IPS-11a (cell line): ENCODE measurements around the gene ENTREP1.
"Not testable (repeated sequence)": the region's sequence is repeated elsewhere in the genome, so short reads cannot be mapped to it uniquely, and the experiment has no call there.

Source experiments
- H3K4me3 ChIP-seq: one replicate; pipeline ENCODE4 v1.5.1; 2013; ENCODE audit warnings: low read depth, low read length, control low read depth

Gene ENTREP1, protein sequence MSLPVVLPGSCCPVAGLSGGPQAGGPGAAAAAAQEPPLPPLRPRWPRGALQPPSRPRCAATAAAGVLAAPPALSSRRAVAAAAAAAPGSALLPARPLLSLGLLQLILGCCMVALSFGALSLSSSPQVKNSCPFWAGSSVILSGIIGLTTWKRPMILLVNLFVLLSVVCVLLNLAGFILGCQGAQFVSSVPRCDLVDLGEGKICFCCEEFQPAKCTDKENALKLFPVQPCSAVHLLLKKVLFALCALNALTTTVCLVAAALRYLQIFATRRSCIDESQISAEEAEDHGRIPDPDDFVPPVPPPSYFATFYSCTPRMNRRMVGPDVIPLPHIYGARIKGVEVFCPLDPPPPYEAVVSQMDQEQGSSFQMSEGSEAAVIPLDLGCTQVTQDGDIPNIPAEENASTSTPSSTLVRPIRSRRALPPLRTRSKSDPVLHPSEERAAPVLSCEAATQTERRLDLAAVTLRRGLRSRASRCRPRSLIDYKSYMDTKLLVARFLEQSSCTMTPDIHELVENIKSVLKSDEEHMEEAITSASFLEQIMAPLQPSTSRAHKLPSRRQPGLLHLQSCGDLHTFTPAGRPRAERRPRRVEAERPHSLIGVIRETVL

DNA sequence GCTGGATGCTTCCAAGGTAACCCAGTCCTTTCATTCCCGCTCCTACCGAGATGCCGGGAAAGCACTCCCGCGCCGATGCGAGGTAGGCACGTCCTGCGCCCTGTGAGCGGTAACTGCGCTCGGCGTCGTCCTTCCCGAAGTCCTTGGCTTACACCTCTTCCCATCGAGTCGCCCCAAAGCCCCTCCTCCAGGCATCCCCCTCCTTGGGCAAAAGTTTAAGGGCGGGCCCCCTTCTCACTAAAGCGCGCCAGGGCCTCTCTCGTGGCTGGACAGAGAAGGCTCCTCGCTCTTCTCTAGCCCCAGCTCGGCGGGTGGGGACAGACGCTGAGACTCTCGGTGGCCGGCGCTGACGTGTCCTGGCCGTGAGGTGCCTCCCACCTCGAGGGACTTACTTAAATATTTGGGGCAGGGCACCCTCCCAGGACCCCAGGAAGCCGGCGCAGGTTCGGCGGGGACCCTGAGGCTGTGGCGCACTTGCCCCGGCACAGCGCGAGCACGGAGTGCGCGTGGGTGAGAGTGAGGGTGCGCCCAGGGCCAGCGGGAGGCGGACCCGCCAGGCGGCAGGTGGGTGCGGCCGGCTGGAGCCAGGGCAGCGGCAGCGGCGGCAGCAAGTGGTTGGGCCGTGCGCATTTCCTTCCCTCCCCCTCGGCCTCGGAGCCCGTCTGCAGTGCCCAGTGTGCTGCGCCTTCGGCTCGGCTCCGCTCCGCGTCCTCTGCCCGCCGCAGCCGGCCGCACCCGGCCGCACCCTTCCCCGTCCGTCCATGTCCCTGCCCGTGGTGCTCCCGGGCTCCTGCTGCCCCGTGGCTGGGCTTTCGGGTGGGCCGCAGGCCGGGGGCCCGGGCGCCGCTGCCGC, at the start of gene ENTREP1:
Gene ENTREP1 (plus strand): TSS at position 667 of the 853 bp plus-strand sequence. CDS start 95 bp downstream, at position 762.
- peak within 1 kb of the TSS; percentile 64 for H3K4me3 ChIP-seq

DNA sequence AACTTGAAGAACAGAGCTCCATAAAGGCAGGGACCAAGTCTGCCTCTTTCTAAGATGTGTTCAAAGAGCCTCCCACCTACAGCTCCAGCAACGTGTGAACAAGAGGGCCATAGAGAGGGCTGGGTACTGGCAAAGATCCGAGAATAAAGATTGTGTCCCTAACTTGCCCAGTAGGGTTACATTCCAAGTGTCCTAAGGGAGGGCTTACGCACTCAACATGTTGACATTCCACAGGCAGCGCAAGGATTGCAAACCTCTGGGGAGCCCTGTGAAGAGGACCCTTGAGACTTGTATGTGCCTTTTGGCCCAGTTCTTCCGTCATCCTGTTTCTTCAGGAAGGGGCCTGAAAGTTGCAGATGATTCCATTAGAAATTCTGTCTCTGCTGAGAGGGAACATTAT, 48.2 kb upstream of the ENTREP1 start:
- no peak overlapping the region for H3K4me3 ChIP-seq

DNA sequence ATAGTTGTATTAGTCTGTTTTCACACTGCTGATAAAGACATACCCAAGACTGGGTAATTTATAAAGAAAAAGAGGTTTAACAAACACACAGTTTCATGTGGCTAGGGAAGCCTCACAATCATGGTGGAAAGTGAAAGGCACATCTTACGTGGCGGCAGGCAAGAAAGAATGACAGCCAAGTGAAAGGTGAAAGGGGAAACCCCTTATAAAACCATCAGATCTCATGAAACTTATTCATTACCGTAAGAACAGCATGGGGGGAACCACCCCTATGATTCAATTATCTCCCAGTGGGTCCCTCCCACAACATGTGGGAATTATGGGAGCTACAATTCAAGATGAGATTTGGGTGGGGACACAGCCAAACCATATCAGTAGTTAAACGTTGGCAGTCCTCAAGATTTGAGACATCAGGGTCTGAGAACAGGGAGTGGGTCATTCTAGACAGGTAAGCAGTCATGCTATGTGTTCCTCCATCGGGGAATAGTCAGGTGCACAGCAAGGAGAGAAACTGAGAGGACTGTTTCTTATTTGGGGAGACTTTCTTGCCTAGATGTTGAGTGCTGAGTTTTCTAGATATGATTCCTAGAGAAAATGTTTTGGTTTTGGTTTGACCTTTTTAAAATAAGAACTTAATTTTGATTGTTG, 45.8 kb upstream of the ENTREP1 start:
- no peak overlapping the region for H3K4me3 ChIP-seq

DNA sequence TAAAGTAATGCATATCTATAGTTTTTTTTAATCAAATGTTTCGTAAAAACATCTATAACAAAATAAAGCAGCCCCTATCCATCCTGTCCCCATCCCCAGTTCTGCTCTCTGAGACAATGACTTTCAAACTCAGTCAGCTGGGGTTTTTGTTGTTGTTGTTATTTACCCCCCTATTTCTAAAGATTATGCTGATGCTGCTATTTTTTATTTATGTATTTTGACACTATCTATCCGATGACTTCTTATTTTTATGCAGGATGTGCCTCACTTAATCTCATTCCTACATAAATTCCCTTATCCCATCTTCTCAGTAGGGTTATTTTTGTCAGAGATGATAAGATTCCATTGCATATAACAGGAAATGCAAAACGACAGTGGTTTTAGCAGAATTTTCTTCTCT, 45.3 kb upstream of the ENTREP1 start:
- no peak overlapping the region for H3K4me3 ChIP-seq

DNA sequence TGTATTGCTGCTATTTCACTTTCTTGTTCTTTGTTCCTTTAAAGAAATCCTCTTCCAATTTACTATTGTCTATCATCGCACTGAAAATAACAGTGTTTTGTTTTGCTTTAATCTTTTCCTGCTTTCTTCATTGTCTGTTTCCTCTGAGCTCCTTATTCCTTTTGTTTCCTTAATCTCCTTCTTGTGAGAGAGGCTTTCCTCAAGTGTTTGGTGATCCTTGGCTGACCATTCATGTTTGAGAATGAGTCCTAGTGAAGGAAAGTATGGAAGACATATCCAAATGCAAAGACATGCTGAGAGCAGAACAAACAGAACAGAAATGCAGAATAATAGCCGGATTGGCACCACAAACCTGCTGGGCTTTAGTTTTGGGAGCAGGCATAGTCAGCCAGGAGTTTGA, 42.0 kb upstream of the ENTREP1 start:
- H3K4me3 ChIP-seq, result no peak overlapping the region

DNA sequence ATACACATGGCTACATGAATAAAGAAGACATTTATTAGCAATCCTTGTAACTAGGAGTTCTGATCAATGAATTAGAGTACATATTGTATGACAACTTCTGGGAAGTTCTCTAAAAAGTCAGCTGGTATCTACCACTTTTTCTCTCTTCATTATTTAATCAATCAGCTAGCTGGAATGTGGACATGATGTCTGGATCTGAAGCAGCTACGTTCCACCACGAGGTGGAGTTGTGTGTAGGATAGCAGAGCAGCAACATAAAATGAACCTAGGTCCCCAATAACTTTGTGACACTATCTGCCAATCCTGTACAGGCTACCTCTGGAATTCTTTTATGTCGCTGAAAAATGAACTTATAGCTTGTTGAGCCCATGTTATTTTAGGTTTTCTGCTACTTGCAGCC, 32.9 kb upstream of the ENTREP1 start:
- H3K4me3 ChIP-seq, result no peak overlapping the region

DNA sequence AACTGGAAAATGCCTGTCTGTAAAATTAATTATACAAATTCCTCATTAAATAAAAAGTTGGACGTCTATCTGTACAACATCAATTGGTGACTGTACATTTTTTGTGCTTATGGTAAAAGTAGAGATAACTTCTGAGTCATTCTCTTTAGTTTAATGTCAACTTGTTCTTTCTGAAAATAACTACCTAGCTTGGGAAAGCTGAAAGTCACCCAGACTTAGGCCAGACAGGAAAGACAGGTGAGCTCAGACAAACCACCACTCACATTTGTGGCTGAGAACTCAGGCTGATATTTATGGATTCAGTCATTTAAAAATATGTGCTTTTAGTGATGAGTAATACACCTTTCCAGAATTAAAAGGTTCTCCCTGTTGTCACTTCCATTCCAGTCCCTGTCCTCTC, 31.9 kb upstream of the ENTREP1 start:
- no peak overlapping the region for H3K4me3 ChIP-seq

DNA sequence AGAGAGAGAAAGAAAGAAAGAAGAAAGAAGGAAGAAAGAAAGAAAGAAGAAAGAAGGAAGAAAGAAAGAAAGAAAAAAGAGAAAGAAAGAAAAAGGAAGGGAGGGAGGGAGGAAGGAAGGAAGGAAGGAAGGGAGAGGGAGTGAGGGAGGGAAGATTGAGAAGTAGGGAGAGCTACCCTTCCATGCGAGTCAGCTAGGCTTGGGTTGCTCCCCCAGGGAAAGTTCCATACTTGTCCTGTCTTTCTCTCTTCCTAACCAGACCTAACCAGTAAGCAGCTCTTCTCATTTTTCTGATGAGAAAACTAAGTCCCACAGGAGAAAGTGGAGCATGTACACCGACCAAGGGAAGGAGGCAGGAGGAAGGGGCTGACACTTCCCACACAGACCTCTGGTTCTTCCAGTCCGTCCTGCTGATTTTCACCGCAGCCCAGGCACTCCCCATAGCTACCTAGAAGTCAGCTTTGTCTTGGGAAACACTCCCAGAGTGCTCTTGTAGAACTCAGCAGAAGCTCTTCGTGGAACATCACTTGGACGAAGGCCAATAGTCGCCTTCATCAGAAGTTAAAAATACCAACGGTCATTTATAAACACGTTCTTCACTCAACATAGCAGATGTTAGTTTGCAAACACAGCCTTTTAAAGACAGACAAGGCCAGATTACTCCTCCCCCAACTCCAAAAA, 29.0 kb upstream of the ENTREP1 start:
- H3K4me3 ChIP-seq, result no peak overlapping the region

DNA sequence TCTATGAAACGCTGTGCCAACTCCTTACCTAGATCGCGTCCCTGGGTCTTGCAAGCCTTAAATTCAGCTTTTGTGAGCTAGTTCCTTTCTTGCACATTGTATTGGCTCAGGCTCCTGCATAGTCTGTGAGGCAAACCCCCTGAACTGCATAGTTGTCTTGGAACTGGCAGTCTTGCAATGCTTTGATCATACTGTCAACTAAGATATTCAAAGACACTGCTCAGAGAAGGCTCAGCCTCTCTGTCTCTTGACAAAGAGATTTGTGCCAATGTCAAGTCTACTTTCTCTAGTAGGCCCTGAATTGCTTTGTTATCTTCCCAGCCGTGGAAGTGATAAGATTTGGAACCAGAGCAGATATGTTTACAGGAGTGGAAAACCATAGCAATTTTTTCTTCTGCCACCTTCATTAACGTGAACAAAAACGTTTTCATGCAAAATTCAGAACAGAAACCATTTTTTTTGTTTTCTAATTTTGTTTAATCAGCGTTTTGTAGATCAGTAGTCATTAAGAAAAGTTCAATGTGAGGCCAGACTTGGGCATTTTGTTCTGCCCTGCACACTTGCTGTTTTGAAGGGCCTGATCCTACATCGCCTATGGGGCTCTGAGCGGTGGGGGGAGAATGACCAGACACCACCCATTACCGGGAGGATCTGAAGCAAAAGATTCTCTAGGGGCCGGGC, 27.6 kb upstream of the ENTREP1 start:
- H3K4me3 ChIP-seq, result no peak overlapping the region

DNA sequence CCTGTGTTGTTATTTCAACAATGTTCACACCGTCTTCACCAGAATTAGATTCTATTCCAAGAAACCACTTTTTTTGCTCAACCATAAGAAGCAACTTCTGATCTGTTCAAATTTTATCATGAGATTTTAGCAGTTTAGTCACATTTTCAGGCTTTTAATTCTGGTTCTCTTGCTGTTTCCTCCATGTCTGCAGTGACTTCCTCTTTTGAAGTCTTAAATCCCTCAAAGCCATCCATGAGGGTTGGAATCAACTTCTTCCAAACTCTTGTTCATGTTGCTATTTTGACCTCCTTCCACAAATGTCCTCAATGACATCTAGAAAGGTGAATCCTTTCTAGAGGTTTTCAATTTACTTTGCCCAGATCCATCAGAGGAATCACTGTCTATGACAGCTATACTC, 25.7 kb upstream of the ENTREP1 start:
- H3K4me3 ChIP-seq, result no peak overlapping the region

DNA sequence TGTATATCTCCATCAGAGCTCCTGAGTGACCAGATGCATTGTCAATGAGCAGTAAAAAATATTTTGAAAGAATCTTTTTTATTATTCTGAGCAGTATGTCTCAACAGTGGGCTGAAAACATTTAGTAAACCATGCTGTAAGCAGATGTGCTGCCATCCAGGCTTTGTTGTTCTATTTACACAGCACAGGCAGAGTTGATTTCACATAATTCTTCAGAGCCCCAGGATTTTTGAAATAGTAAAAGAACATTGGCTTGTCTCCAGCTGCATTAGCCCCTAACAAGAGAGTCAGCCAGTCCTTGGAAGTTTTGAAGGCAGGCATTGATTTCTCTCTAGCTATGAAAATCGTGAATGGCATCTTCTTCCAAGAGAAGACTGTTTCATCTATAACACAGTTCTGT, 25.2 kb upstream of the ENTREP1 start:
- H3K4me3 ChIP-seq, result no peak overlapping the region

DNA sequence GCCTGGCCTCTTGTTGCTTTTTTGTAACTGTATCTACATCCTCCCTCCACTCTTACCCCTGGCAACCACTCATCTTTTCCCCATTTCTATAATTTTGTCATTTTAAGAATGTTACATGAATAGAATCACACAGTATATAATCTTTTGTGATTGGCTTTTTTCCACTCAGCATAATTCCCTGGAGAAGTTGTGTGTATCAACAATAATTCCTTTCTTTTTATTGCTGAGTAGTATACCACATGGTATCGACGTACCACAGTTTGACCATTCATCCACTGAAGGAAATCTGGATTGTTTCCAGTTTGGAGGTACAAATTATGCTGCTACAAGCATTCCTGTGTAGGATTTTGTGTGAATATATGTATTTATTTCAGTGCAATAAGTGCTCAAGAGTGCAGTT, 21.7 kb upstream of the ENTREP1 start:
- H3K4me3 ChIP-seq, result no peak overlapping the region

DNA sequence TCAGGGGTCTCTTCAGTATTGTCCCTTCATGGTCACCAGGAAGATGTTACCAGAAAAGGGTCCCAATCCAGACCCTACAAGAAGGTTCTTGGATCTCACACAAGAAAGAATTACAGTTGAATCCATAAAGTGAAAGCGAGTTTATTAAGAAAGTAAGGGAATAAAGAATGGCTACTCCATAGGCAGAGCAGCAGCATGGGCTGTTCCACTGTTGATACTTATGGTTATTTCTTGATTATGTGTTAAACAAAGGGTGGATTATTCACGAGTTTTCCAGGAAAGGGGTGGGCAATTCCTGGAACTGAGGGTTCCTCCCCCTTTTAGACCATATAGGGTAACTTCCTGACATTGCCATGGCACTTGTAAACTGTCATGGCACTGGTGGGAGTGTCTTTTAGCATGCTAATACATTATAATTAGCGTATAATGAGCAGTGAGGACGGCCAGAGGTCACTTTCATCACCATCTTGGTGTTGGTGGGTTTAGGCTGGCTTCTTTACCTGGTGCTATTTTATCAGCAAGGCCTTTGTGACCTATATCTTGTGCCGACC, 18.0 kb upstream of the ENTREP1 start:
- not testable (repeated sequence) for H3K4me3 ChIP-seq

DNA sequence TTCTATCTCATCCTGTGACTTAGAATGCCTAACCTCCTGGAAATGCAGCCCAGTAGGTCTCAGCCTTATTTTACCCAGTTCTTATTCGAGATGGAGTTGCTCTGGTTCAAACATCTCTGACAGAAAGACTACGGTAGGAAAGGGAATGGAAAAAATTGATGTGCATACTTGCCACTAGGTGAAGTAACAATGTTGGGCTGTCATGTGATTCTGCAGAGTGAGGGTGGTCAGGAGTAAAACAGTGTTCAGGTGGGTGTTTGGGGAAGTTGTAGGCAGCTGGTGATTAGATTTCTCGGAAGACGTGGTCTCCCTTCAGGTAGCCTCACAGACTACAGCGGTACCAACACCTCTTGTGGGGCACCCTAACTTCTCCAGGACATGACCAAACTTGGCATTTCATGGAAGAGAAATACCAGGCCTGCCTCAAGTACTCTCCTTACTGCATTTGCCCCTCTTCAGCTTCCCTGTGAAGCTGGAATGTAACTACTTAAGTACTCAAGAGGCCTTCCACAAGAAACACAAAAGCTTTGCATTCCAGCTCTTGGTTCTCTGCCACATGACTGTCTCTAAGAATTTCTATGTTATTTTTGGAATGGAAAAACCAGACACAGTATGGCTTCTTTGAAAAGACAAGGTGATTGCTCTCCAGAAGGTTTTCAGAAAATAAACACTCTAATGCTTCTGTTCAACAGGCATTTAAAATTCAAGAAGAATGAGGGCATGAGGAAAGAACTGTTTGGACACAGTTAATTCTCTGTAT, 17.4 kb upstream of the ENTREP1 start:
- no peak overlapping the region for H3K4me3 ChIP-seq

DNA sequence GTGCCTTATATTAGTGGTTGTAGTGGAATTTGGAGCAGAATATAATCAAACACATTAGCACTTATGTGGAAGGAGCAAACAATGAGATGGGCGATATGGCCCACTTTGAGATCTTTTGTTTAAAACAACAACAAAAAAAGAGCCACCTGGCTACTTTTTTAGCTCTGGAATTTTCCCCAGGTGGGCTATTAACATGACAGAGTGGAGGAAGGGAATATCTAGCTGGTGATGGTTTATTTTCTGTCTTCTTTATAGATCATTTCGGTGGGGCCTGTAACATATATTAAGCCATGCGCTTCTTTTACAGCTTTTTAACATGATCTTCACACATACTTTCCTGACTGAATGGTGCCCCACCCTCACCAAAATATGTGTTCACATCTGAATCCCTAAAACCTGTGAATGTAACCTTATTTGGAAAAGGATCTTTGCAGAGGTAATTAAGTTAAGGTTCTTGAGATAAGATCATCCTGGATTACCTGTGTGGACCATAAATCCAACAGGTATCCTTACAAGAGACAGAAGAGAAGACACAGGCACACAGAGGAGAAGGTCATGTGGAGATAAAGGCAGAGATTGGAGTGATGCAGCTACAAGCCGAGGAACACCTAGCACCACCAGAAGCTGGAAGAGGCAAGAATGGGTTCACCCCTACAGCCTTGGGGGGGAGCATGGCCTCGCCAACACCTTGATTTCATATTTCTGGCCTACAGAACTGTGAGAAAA, 16.6 kb upstream of the ENTREP1 start:
- no peak overlapping the region for H3K4me3 ChIP-seq

DNA sequence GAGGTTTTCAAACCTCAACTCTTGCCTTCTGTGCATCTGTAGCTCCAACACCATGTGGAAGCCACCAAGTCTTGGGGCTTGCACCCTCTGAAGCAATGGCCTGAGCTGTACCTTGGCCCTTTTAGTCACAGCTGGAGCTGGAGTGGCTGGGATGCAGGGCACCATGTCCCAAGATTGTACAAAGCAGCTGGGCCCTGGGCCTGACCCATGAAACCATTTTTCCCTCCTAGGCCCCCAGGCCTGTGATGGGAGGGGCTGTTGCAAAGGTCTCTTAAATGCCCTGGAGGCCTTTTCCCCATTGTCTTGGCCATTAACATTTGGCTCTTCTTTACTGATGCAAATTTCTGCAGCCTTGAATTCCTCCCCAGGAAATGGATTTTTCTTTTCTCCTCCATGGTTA, 11.8 kb upstream of the ENTREP1 start:
- no peak overlapping the region for H3K4me3 ChIP-seq

DNA sequence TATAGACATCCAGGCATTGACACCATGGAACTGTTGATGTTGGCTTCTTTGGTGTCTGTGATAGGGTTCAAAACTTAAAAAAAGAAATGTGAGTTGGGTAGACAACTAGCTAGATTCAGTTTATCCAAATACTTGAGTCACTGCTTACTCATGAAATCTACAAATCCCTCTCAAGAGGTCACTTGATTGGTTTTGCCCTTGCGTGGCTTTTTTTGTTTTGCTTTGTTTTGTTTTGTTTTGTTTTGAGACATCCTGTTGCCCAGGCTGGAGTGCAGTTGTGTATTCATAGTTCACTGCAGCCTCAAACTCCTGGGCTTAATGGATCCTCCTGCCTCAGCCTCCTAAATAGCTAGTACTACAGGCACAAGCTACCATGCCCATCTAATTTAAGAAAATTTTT, 10.5 kb upstream of the ENTREP1 start:
- H3K4me3 ChIP-seq, result no peak overlapping the region

DNA sequence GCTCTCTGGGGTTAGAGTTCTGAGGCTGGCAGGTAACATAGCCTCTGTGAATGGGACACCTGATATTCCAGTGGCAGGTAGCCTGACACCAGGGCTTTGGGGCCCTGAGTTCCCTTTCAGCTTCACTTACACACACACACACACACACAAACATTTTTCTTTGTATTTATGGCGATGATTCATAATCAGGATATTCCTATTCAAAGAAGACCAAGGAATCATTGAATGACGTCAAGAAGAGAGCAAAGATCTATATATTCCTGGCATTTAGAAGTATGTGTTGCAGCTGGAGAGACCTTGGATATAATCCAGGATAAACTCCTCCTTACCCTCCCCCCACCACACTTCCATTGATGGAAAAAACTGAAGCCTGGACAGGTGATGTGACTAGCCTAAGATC, 7.9 kb upstream of the ENTREP1 start:
- no peak overlapping the region for H3K4me3 ChIP-seq
